Neural crest cell (in vitro differentiated cells): ENCODE measurements around the gene ARFGEF3. TPM values are rescaled to one million over a fixed set of nuclear protein-coding genes. Genes with fewer than 3 reads are reported as not detected.

Experiments
- DNase-seq: peaks from one replicate; pipeline ENCODE4 v3.0.0; 2021; ENCODE audit warnings: low read depth, mixed read lengths, low spot score
- H3K27ac Mint-ChIP-seq: one replicate; pipeline ENCODE4 v1.8.0; 2021; ENCODE audit warnings: mild to moderate bottlenecking, mixed read lengths; ENCODE audit not compliant: unreplicated experiment
- H3K27me3 Mint-ChIP-seq: 2 replicates; pipeline ENCODE4 v1.8.0; 2021; ENCODE audit warnings: low read depth, mild to moderate bottlenecking, mixed read lengths
- H3K36me3 Mint-ChIP-seq: 2 replicates; pipeline ENCODE4 v1.8.0; 2021; ENCODE audit warnings: low read depth, mild to moderate bottlenecking, mixed read lengths
- H3K4me1 Mint-ChIP-seq: 2 replicates; pipeline ENCODE4 v1.8.0; 2021; ENCODE audit warnings: mixed read lengths
- H3K4me3 Mint-ChIP-seq: one replicate; pipeline ENCODE4 v1.8.0; 2021; ENCODE audit warnings: mild to moderate bottlenecking, mixed read lengths
- H3K9me3 Mint-ChIP-seq: 2 replicates; pipeline ENCODE4 v1.8.0; 2021; ENCODE audit warnings: mixed read lengths
- long read RNA-seq: library from polyadenylated mRNA; unstranded; transcript quantifications from one replicate; pipeline ENCODE4 v2.0.0, GENCODE V29; 2020
- total RNA-seq: library from RNA; stranded (reverse); gene quantifications from 2 replicates; pipeline ENCODE4 v1.2.1, GENCODE V29; 2021
- TF ChIP-seq, protein P1 (sequence below): fragments of 200-600 bp; sonication (generic); conservative IDR thresholded peaks from 2 replicates; pipeline ENCODE4 v1.5.0; 2021; ENCODE audit warnings: antibody characterized with exemption, mild to moderate bottlenecking

Gene ARFGEF3
- total RNA-seq, result 0.23 and 0.30 TPM in 2 replicates
- long read RNA-seq, result 0 reads

DNA sequence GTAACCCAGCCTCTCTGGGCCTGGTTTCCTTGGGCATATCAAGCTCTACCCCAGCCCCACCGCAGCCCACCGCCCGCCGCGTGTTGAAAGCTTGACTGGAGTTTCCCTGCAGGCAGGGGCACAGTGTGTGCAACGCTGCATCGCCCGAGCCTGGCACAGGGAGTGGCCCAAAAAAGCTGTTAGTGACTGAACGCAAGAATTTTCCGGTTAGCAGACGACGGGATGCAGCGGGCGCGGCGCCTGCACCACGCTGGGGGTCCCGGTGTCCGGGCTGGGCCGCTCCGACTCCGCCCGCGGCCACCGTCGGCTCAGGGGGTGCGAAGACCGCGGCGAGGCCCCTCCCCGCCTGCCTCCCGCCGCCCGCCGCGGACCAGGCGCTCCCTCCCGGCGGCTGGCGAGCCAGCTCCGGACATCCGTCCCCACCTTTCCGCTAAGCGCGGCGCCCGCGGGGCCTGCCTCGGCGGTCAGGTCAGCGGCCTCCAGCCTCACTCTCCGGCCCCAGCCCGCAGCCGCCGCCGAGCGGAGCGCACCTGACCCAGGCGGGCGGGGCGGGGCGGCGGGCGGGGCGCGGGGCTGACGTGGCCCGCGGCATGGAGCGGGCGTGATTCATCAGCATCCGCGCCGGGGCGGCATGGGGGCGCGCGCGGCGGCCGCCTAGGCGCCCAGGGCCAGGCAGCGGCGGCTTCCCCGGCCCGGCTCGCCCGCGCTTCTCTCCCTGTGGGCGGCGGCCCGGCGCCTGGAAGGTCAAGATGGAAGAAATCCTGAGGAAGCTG lies at the start of gene ARFGEF3:
Gene ARFGEF3 (plus strand): TSS at position 602 of the 773 bp plus-strand sequence. CDS start 148 bp downstream, at position 750.
- TF ChIP-seq, protein P1, sequence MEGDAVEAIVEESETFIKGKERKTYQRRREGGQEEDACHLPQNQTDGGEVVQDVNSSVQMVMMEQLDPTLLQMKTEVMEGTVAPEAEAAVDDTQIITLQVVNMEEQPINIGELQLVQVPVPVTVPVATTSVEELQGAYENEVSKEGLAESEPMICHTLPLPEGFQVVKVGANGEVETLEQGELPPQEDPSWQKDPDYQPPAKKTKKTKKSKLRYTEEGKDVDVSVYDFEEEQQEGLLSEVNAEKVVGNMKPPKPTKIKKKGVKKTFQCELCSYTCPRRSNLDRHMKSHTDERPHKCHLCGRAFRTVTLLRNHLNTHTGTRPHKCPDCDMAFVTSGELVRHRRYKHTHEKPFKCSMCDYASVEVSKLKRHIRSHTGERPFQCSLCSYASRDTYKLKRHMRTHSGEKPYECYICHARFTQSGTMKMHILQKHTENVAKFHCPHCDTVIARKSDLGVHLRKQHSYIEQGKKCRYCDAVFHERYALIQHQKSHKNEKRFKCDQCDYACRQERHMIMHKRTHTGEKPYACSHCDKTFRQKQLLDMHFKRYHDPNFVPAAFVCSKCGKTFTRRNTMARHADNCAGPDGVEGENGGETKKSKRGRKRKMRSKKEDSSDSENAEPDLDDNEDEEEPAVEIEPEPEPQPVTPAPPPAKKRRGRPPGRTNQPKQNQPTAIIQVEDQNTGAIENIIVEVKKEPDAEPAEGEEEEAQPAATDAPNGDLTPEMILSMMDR, result no peak
- no peak within 1 kb of the TSS for H3K27ac Mint-ChIP-seq
- H3K36me3 Mint-ChIP-seq, result no peaks in the 10 kb centered on the region
- DNase-seq, result peak; percentile 32
- H3K27me3 Mint-ChIP-seq, result peaks cover 82% of the 10 kb centered on the region
- H3K4me1 Mint-ChIP-seq, result peaks cover 10% of the 10 kb centered on the region
- H3K4me3 Mint-ChIP-seq, result peak within 1 kb of the TSS; percentile 84
- H3K9me3 Mint-ChIP-seq, result peaks cover 3% of the 10 kb centered on the region

GRCh38 chr6:138113588-138114210 lies 48.0 kb upstream of the ARFGEF3 start:
- H3K9me3 Mint-ChIP-seq, result no peaks in the 10 kb centered on the region
- H3K4me1 Mint-ChIP-seq, result peaks cover 4% of the 10 kb centered on the region
- H3K27ac Mint-ChIP-seq, result no peak overlapping the region
- TF ChIP-seq, protein P1, result no peak
- no peaks in the 10 kb centered on the region for H3K36me3 Mint-ChIP-seq
- peaks cover 31% of the 10 kb centered on the region for H3K27me3 Mint-ChIP-seq
- H3K4me3 Mint-ChIP-seq, result no peak overlapping the region
- no peak for DNase-seq

- Mint-ChIP-seq H3K9me3 (no peaks in the 10 kb centered on the region), H3K27me3 (peaks cover 24% of the 10 kb centered on the region), H3K27ac (no peak overlapping the region), H3K4me1 (peaks cover 4% of the 10 kb centered on the region), H3K4me3 (no peak overlapping the region), H3K36me3 (no peaks in the 10 kb centered on the region)
- TF ChIP-seq, protein P1, result no peak
- no peak for DNase-seq
Measured at GRCh38 chr6:138115201-138115600, 46.5 kb upstream of the ARFGEF3 start.

GRCh38 chr6:138115877-138116660 lies 45.7 kb upstream of the ARFGEF3 start:
- TF ChIP-seq, protein P1, result peak; percentile 92
- no peak for DNase-seq
- H3K4me1 Mint-ChIP-seq, result peaks cover 4% of the 10 kb centered on the region
- H3K4me3 Mint-ChIP-seq, result no peak overlapping the region
- no peaks in the 10 kb centered on the region for H3K9me3 Mint-ChIP-seq
- no peaks in the 10 kb centered on the region for H3K36me3 Mint-ChIP-seq
- H3K27ac Mint-ChIP-seq, result no peak overlapping the region
- H3K27me3 Mint-ChIP-seq, result peaks cover 24% of the 10 kb centered on the region

DNA sequence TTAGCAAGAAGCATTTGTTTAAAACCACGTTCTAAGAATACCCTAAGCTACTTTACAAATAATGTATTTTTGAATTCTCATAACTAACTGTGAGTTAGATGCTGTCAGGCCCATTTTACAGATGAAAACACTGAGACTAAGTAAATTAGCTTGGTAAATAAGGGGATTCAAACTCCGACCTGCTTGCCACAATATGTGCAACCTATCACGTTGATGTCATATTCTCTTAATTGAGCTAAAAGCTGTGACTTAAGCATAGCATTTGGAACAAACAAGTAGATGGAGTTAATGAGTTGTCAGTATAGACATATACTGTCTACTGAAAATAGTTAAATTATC lies 45.1 kb upstream of the ARFGEF3 start:
- Mint-ChIP-seq H3K27ac (no peak overlapping the region), H3K4me1 (peaks cover 4% of the 10 kb centered on the region), H3K9me3 (no peaks in the 10 kb centered on the region), H3K36me3 (no peaks in the 10 kb centered on the region), H3K4me3 (no peak overlapping the region), H3K27me3 (peaks cover 20% of the 10 kb centered on the region)
- TF ChIP-seq, protein P1, result no peak
- no peak for DNase-seq
